ENCODE measurements around the gene SRSF3.
"Not testable (repeated sequence)": the region's sequence is repeated elsewhere in the genome, so short reads cannot be mapped to it uniquely, and the experiment has no call there.

SRSF3 gene

DNA sequence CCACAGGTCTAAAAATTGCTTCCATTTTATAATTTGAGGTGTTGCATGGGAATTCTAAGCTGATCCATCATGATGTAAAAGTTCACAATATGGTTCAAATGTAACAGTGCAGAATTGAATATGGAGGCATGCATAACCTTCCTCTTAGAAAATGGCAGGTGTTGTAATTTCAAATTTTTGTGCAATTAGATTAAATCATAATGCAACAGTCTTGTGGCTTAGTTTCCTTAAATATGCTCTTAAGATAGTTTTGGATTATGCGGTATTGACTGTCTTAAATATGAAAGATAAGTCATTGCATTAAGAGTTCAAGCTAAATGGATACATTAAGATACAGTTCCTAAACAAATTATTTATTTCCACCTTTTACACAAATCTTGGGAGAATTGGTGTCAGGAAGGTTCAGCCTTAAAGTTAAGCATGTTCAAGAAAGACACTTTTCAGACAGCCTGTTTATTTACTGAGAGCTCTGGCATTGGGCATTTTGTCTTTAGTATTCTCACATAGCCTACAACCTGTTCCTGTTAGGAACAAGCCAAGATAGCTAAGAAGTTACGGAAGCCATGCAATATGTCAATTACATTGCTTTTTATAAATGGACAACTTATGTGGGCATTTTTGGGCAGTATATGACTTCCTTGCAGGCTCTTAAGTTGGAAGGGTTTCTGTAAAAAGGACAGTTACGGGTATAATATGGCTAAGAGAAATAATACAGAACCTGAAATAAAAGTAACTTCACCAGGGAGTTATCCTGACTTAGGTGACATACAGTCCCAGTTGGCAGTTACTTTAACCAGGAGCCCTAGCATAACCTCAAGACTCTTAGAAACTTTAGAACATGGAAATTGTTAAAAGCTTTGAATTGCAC, 9.3 kb downstream of the SRSF3 start:
- TF ChIP-seq, protein P1, sequence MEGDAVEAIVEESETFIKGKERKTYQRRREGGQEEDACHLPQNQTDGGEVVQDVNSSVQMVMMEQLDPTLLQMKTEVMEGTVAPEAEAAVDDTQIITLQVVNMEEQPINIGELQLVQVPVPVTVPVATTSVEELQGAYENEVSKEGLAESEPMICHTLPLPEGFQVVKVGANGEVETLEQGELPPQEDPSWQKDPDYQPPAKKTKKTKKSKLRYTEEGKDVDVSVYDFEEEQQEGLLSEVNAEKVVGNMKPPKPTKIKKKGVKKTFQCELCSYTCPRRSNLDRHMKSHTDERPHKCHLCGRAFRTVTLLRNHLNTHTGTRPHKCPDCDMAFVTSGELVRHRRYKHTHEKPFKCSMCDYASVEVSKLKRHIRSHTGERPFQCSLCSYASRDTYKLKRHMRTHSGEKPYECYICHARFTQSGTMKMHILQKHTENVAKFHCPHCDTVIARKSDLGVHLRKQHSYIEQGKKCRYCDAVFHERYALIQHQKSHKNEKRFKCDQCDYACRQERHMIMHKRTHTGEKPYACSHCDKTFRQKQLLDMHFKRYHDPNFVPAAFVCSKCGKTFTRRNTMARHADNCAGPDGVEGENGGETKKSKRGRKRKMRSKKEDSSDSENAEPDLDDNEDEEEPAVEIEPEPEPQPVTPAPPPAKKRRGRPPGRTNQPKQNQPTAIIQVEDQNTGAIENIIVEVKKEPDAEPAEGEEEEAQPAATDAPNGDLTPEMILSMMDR (conservative IDR thresholded peaks at IDR 0.05; ENCODE audit: low read depth): no peak
- CTCF ChIA-PET: interaction anchor here (0.8 kb wide), 1 partner anchor 12 kb away, joined by 6 read pairs; no protein-coding TSS in a partner anchor
- DNase-seq (ENCODE audit: low spot score): no peak
- no peak overlapping the region for H3K27ac ChIP-seq
- POLR2A ChIA-PET (ENCODE audit: low non-redundant PET): no interaction called here

DNA sequence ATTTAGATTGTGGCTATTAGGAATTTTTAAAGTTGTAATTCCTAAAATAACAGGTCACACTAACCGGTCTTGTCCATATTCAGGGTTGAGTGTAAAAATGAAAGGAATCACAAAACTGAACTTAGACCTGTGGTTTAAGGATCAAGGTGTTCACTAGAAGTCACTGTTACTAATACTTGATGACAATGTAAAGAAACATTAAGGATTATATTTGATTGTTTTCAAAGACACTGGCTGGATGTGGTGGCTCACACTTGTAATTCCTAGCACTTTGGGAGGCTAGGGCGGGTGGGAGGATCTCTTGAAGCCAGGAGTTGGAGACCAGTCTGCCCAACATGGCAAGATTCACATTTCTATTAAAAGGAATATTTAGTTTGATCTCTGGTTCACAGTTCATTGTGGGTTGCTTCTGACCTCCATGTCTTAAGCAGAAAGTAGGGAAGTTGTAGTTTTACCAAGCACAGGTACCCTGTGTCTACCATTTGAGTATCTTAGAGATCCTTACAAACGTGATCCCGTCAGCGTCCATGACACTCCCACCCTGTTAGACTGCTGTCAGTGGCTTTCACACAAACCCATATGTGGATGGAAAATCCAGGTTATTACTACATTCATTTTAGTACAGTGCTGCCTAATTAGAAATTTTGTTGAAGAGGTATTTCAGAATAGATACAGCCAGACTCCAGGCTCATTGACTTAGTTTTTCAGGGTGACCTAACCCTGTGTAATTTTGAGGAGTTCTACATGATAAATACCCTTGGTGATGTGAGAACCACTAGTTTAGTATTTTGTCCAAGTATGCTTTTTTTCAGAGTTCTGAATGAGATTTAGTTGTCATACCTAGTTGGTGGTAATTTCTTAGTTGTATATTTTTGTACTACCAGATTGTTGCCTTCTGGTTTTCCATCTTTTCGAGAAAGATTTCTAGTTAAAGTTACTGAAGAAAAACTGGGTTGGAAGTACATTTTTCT, 10.2 kb downstream of the SRSF3 start:
- no peak overlapping the region for H3K27ac ChIP-seq
- no peak for DNase-seq (ENCODE audit: low spot score)
- TF ChIP-seq, protein P1 (conservative IDR thresholded peaks at IDR 0.05; ENCODE audit: low read depth): no peak
- ChIA-PET CTCF (no interaction called here), POLR2A (ENCODE audit: low non-redundant PET) (no interaction called here)

DNA sequence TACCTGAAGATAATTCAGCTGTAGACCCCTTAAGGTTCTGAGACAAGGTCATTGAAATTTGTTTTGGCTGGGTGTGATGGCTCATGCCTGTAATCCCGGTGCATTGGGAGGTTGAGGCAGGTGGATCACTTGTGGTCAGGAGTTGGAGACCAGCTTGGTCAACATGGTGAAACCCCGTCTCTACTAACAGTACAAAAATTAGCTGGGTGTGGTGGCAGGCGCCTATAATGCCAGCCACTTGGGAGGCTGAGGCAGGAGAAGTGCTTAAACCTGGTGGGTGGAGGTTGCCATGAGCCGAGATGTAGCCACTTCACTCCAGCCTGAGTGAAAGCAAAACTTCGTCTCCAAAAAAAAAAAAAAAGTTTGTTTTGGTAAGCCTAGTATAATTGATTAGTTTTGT, 11.0 kb downstream of the SRSF3 start:
- POLR2A ChIA-PET (ENCODE audit: low non-redundant PET): no interaction called here
- TF ChIP-seq, protein P1 (conservative IDR thresholded peaks at IDR 0.05; ENCODE audit: low read depth): no peak
- H3K27ac ChIP-seq: peak overlapping the region; percentile 48
- DNase-seq (ENCODE audit: low spot score): no peak
- CTCF ChIA-PET: no interaction called here

DNA sequence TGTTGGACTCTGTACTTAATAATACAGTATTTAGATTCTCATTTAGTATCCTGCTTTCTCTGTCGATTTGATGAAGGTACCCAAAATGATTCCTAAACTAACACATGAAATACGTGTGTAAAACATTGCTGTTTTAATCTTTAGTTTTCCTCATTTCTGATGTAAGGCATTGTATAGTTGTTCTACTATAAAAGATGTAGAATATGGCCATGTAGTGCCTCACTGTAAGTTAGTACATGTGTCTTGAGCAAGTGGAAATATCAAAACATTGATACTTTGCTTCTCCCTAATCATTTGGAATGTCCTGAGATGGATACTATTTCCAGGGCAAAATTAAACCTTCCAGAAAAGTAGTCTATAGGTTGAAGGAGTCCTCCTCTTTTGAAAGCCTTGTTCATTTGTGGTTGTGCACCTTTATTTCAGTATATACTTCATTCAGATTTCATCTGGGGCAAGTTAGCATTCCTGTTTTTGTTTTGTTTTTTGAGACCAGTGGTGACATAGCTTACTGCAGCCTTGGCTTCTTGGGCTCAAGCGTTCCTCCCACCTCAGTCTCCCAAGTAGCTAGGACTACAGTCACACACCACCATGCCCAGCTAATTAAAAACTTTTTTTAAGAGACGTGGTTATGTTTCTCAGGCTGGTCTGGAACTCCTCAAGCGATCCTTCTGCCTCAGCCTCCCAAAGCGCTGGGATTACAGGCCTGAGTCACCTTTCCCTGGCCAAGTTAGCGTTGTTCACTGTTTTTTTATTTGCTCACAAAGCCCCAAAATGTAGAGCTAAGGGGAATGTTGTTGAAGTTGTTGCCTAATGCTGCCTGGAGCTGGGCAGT, 11.6 kb downstream of the SRSF3 start:
- CTCF ChIA-PET: interaction anchor here (0.6 to 1.3 kb wide), 5 partner anchors 9 to 363 kb away, joined by 3 to 5 read pairs (median 4); no protein-coding TSS in a partner anchor
- no peak for DNase-seq (ENCODE audit: low spot score)
- POLR2A ChIA-PET (ENCODE audit: low non-redundant PET): interaction anchor here (0.6 to 1.1 kb wide), 2 partner anchors 8 to 119 kb away, joined by 4 to 5 read pairs; no protein-coding TSS in a partner anchor
- TF ChIP-seq, protein P1 (conservative IDR thresholded peaks at IDR 0.05; ENCODE audit: low read depth): no peak
- peak overlapping the region; percentile 79 for H3K27ac ChIP-seq

DNA sequence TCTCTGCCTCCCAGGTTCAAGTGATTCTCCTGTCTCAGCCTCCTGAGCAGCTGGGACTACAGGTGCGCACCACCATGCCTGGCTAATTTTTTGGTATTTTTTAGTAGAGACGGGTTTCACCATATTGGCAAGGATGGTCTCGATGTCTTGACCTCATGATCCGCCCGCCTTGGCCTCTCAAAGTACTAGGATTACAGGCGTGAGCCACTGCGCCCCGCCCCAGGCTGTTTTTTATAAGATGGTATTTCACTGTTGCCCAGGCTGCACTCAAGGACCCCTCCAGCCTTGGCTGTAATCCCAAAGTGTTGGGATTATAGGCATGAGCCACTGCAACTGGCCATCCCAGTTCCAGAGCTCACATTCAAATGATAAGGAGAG, 13.1 kb downstream of the SRSF3 start:
- DNase-seq (ENCODE audit: low spot score); POLR2A ChIA-PET (ENCODE audit: low non-redundant PET): not testable (repeated sequence)
- H3K27ac ChIP-seq: peak overlapping the region; percentile 79
- CTCF ChIA-PET: interaction anchor here (0.6 kb wide), 2 partner anchors 18 to 144 kb away, joined by 3 to 4 read pairs; no protein-coding TSS in a partner anchor

DNA sequence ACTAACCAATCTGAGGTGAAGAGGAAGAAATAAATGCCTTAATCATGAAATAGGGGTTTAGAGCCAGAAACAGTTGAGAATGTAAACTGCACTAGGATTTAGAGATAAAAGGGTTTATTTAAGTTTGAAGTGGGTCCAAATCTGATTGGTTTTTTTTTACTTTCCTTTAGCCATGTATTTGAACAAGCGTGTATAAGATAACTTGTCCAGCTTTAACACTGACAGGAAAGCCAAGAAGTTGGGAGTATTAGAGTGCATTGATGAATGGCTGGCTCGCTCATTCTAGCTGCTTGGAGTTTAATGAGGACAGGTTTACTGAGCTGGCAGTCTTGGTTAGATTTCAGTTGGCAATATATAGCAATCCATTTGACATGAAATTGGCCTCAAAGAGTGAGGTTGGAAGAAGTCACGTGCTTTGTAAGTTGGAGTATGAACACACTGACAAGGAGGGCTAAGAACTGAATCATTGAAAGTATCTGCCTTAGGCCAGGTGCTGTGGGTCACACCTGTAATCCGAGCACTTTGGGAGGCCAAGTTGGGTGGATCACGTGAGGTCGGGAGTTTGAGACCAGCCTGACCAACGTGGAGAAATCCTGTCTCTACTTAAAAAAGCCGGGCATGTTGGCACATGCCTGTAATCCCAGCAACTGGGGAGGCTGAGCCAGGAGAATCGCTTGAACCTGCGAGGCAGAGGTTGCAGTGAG, 13.7 kb downstream of the SRSF3 start:
- DNase-seq (ENCODE audit: low spot score): peak; percentile 64
- TF ChIP-seq, protein P1 (conservative IDR thresholded peaks at IDR 0.05; ENCODE audit: low read depth): no peak
- POLR2A ChIA-PET (ENCODE audit: low non-redundant PET): no interaction called here
- CTCF ChIA-PET: no interaction called here
- H3K27ac ChIP-seq: peak overlapping the region; percentile 81

Data from RWPE1 (cell line).